GM18870 (cell line): Measurements from ENCODE around the gene FAS.

ENCODE experiments used
- ATAC-seq: cut with Tn5 transposase; IDR thresholded peaks from one replicate; pipeline ENCODE4 v1.9.1; 2021; ENCODE audit warnings: moderate library complexity; ENCODE audit not compliant: unreplicated experiment

Gene FAS

GRCh38 chr10:88971221-88972061 lies 19.2 kb upstream of the FAS start:
- no peak for ATAC-seq

GRCh38 chr10:88974012-88974411 lies 16.6 kb upstream of the FAS start:
- no peak for ATAC-seq

DNA sequence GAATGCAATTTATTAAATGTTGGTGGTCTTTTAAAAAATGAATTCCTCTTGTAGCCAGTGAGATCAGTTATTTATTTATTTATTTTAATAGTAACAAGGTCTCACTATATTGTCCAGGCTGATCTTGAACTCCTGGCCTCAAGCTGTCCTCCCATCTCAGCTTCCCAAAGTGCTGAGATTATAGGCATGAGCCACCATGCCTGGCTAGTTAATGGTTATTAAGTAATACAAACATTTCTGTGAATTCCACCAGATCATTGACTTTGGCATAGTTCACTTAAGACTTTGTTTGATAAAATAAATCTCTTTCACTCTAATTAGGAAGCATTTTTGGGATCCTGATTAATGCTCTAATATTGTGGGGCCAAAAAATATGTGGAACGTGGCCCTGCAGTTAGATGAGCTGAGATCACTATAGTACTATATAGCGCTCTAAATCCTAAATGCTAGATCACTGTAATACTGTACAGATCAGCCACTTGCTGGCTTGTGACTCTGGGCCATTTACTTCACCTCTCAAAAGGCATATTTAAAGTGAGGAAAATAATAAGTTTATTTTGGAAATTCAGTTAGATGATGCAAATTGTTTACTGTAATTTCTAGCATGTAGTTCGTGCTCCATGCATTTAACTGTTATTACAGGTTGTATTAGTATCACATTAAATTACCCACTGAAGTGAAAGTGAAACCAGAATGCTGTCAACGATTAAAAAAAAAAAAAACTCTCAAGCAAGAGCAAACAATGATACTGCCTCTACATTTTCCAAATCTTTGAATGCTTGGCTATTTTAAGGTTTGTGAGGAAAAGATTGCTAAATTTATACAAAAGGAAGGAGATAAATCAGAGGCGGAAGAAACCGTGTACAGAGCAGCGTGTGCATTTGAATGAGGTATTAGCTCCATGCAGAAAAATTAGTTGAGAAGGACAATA lies 15.9 kb upstream of the FAS start:
- ATAC-seq: no peak

- no peak for ATAC-seq
Observed at GRCh38 chr10:88975377-88975720, 15.2 kb upstream of the FAS start.

DNA sequence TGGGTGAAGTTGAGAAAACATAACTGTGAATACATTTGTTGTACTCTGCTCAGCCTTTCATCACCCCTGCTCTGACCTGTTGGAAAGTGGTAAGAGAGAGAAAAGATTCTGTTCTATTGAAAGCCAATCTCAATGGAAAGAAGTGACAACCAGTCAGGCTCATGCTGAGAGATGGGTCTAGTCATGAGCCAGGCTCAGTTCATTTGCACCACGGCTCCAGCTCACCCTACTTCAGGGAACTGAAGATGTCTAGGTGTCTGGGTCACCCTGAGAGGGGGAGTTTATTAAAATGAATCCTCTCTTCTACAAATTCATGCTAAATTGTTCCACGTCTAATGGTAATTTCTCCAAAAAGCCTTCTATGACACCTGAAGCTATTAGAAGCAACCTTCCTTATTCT lies 12.1 kb upstream of the FAS start:
- ATAC-seq: no peak

- ATAC-seq: no peak
Observed at GRCh38 chr10:88979153-88979562, 11.4 kb upstream of the FAS start.

GRCh38 chr10:88979603-88980002 lies 11.0 kb upstream of the FAS start:
- ATAC-seq: no peak

- ATAC-seq: no peak
Observed at GRCh38 chr10:88980247-88980646, 10.4 kb upstream of the FAS start.

GRCh38 chr10:88980800-88981199 lies 9.8 kb upstream of the FAS start:
- no peak for ATAC-seq

- no peak for ATAC-seq
Observed at GRCh38 chr10:88981435-88981834, 9.2 kb upstream of the FAS start.

- no peak for ATAC-seq
Observed at GRCh38 chr10:88982366-88982765, 8.2 kb upstream of the FAS start.

DNA sequence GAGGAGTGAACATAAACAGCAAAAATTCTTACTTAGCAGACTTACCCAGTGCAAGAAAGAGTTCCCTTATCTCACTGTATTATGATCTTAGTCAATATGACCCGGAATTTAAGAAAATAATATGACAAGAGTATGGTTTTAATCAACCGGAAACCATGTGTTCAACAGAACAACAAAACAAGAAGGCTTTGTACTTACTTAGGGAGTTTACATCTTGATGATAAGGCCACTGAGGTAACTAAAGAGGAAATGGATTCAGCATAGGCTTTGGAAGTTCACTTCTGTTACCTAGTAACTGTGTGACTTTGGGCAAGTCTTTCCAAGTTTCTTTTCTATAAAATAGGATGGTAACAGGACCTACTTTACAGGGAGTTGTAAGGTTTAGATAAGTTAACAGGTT lies 7.4 kb upstream of the FAS start:
- ATAC-seq: no peak

GRCh38 chr10:88983939-88984338 lies 6.7 kb upstream of the FAS start:
- no peak for ATAC-seq

DNA sequence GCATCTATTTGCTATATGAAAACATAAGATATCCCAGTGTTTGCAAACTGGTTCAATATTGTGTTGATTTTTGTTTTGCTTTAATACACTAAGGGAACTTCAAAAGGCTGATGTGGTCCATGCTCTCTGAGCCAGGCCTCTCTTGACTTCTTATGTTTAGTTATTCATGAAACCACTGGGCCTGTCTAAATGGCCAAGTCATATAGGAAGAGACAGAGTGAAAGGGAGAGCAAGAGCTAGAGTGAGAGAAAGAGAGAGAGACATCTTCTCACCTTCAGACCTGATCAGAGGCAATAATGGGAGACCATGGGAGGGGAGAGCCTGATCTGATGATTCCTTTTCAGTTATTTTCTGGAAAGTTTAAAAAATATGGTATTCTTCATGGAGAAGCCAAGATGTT lies 6.1 kb upstream of the FAS start:
- no peak for ATAC-seq

DNA sequence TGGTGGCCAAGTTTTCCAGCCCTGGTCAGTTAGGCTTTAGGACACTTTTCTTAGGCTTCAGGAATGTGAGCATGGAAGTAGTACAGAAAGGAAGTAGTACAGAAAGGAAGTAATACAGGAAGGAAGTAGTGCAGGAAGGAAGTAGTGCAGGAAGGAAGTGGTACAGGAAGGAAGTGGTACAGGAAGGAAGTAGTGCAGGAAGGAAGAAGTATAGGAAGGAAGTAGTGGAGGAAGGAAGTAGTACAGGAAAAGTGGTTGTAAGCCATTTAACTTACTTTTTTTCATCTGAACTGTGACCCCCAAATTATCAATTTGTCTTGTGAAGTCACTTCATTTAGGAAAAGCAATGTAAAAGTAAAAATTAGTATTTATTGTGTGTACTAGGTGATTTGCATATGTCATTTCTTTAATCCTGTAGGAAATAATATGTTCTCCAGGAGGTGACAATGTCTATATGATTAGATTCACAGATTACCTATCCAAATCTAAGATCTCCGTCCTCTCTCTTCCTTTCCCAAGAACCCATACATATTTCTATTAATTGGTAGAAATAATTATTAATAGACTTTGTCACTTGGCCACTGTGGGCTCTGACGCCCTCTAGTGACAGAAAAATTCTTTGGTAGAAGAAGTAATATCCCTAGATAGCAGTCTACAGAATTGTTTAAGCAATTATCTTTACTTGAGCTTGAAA lies 3.9 kb upstream of the FAS start:
- no peak for ATAC-seq

DNA sequence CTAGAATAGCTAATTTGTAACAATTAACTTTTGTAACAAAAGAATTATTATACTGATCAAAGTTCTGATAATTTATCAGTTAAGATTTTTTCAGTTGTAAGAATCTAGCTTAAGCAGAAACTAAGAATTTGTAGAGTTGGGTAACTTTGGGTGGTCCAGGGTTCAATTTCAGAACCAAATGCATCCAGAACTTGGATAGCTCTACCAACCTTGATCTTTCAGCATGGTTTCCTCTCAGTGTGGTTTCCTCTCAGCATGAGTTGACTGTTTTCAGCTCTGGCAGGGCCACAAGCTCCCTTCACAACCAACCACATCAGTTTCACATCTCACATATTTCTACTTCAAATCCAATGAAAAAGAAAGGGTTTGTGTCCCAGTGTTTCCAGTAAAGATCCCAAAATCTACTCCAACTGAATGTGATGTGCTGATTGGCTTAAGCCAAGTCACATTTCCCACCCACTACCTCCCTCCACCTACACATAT lies 3.3 kb upstream of the FAS start:
- no peak for ATAC-seq

GRCh38 chr10:88987840-88988239 lies 2.8 kb upstream of the FAS start:
- ATAC-seq: no peak

GRCh38 chr10:88989423-88989822 lies 1.2 kb upstream of the FAS start:
- no peak for ATAC-seq

- no peak for ATAC-seq
Observed at GRCh38 chr10:88989824-88990383, 694 bp upstream of the FAS start.

DNA sequence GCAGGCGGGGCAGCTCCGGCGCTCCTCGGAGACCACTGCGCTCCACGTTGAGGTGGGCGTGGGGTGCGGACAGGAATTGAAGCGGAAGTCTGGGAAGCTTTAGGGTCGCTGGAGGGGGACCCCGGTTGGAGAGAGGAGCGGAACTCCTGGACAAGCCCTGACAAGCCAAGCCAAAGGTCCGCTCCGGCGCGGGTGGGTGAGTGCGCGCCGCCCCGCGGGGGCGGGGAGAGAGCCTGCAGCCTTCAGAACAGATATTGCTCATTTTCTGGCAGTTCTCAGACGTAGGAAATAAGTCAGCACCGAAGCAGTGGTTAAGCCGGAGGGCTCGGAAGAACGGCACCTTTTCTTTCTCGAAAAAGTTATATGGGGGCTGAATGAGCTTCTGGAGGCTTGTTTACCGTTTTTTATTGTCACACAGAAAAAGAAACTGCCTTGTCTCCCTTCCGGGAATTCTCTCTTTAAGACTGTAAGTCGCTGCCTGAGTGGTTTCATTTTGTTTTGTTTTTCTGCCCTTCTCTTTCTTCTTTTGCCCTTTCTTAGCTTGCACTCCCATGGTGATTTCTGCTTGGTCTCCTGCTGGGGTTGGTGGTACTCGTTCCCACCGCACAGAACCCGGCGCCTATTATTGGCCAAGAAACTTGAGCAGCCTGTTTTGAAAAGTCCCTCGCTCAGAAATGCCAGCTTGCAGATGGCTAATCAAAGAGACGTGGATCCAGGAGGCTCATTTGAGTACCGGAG lies 732 bp downstream of the FAS start:
- ATAC-seq: no peak
